ENCODE data around the gene DNAJC27.

Gene DNAJC27

DNA sequence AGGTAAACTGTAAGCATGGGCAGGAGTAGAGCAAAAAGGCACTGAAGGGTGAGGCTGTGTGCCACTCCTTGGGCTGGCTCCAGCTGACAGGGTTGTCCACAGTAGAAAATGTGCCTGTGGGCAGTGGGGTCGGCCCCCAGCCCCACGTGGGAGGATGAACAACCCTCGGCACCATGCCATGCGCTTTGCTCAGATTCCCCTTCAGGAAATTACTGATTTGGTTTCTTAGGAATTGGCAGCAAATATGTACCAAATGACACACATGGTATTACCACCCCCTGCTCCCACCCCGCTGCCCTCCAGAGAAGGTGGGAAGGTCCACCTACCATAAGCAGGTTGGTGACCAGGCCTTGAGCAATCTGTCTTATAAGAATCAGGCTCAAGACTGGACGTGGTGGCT is 65.3 kb downstream of the DNAJC27 start:
- no peak for DNase-seq

DNA sequence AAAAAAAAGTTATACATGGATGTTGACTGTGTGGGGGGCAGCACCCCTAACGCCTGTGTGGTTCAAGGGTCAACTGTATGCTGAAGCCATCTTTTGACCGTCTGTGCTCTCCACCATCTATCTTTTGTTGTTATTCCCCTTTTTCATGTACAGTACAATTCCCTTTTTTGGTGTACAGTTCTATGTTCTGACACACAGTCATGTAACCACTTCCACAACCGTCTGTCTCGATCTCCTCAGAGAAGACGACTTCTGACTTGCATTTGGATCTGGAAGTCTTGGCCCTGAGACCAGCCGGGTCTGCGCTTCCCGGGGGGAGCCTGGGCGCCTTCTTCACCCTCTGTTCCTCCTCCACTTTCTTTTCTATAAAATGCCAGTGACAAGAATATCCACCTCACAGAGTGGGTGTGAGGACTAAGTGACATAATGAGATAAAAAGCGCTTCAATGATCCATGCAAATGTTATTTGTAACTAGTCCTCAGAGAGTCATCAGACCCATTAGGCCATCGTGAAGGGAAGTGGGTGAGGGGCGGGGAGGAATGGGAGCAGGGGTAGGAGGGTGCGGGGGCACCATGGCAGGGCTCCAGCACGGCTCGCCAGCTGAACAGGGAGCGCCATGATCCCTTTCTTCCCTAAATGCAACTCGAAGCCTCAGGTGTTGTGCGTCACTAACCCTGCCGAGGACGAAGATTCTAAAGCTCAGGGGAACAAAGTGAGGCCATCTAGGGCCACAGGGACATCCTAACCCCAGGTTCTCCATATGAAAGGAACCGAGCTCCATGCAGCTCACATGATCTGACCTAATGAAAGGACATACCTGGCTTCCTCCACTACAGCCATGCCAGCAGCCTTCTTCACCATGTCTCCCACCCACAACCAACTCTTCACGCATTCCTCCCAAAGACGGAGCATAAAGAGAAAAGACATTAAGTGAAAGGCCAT is 68.3 kb downstream of the DNAJC27 start:
- DNase-seq: no peak

GRCh38 chr2:24899361-24899910 is 72.3 kb downstream of the DNAJC27 start:
- DNase-seq: no peak

GRCh38 chr2:24898122-24899109 is 73.3 kb downstream of the DNAJC27 start:
- DNase-seq: no peak

- DNase-seq: no peak
Measured at GRCh38 chr2:24894750-24895149, 77.0 kb downstream of the DNAJC27 start.

GRCh38 chr2:24893934-24894333 is 77.8 kb downstream of the DNAJC27 start:
- DNase-seq: no peak

Data from C1 segment of cervical spinal cord (tissue), 14 donors.